COLO829 (cell line): ENCODE measurements around the gene GATC.

Experiments
- DNase-seq: peaks from one replicate; pipeline ENCODE4 v3.0.0; 2012; ENCODE audit warnings: low spot score

Gene GATC

GRCh38 chr12:120498870-120499515, 52.7 kb downstream of the GATC start:
- DNase-seq: no peak

GRCh38 chr12:120500581-120500980, 54.3 kb downstream of the GATC start:
- DNase-seq: no peak

GRCh38 chr12:120504587-120504986, 58.3 kb downstream of the GATC start:
- no peak for DNase-seq

- DNase-seq: no peak
Observed at GRCh38 chr12:120508537-120508936, 62.3 kb downstream of the GATC start.
